Naive thymus-derived CD4-positive, alpha-beta T cell (primary cell): ENCODE results near the gene MEF2A. TPM values are rescaled to one million over a fixed set of nuclear protein-coding genes. Genes with fewer than 3 reads are reported as not detected.

Experiments
- ATAC-seq: fragments of 150-1000 bp; cut with Tn5 transposase; 2 replicates; pipeline ENCODE4 v1.10.0; 2021; ENCODE audit warnings: mild to moderate bottlenecking, moderate library complexity
- CTCF ChIA-PET: fragments of 350-600 bp; sonication (Branson Sonifier 250); formaldehyde crosslinking; loops from one replicate; lab custom pipeline; 2021; ENCODE audit warnings: antibody characterized with exemption; lab: Charles Lee
- POLR2A ChIA-PET: fragments of 350-600 bp; sonication (Branson Sonifier 250); formaldehyde crosslinking; loops from one replicate; lab custom pipeline; 2021; ENCODE audit warnings: antibody characterized with exemption, inconsistent platforms; lab: Charles Lee
- DNase-seq, 9 donors: peaks; one replicate each; pipeline versions ENCODE4 v3.0.0 to v3.0.0-alpha.2; 2020 to 2022; ENCODE audit warnings: mixed read lengths in 1 of 9
- H3K27ac ChIP-seq: one replicate; pipeline ENCODE4 v1.7.0; 2013; ENCODE audit warnings: mild to moderate bottlenecking, low read depth, low read length, moderate library complexity
- H3K27me3 ChIP-seq, 2 donors: one replicate each; pipeline ENCODE4 v1.7.0; 2013; ENCODE audit warnings: low read length in 2 of 2, mild to moderate bottlenecking in 2 of 2, moderate library complexity in 2 of 2; ENCODE audit not compliant: control insufficient read depth in 2 of 2, insufficient read depth in 2 of 2
- H3K36me3 ChIP-seq, 3 experiments: 1 replicate in 2 of 3; 2 replicates in 1 of 3; pipeline ENCODE4 v1.7.0; 2013; ENCODE audit warnings: low read length in 3 of 3, mild to moderate bottlenecking in 3 of 3, moderate library complexity in 1 of 3; ENCODE audit not compliant: insufficient read depth in 3 of 3, control insufficient read depth in 2 of 3
- H3K4me1 ChIP-seq, 2 donors: one replicate each; pipeline ENCODE4 v1.7.0; 2013; ENCODE audit warnings: low read length in 2 of 2, mild to moderate bottlenecking in 2 of 2, moderate library complexity in 1 of 2; ENCODE audit not compliant: control insufficient read depth in 2 of 2, insufficient read depth in 2 of 2
- H3K4me3 ChIP-seq: 2 replicates; pipeline ENCODE4 v1.7.0; 2013; ENCODE audit warnings: mild to moderate bottlenecking, low read length
- H3K9me3 ChIP-seq, 3 experiments: 1 replicate in 2 of 3; 2 replicates in 1 of 3; pipeline ENCODE4 v1.7.0; 2013; ENCODE audit warnings: low read length in 3 of 3; ENCODE audit not compliant: control insufficient read depth in 2 of 3
- H3K27ac Mint-ChIP-seq, 9 donors: one replicate each; pipeline ENCODE4 v1.8.0; 2020 to 2022; ENCODE audit warnings: mixed read lengths in 9 of 9, mild to moderate bottlenecking in 8 of 9, moderate library complexity in 5 of 9, inconsistent platforms in 2 of 9
- H3K27me3 Mint-ChIP-seq, 5 donors: one replicate each; pipeline ENCODE4 v1.8.0; 2021 to 2022; ENCODE audit warnings: mixed read lengths in 5 of 5, mild to moderate bottlenecking in 1 of 5
- H3K36me3 Mint-ChIP-seq, 5 donors: one replicate each; pipeline ENCODE4 v1.8.0; 2020 to 2022; ENCODE audit warnings: mixed read lengths in 5 of 5, mild to moderate bottlenecking in 3 of 5, inconsistent platforms in 1 of 5
- H3K4me1 Mint-ChIP-seq, 7 donors: one replicate each; pipeline ENCODE4 v1.8.0; 2020 to 2022; ENCODE audit warnings: mixed read lengths in 7 of 7, mild to moderate bottlenecking in 3 of 7, inconsistent platforms in 1 of 7
- H3K4me3 Mint-ChIP-seq, 10 donors: one replicate each; pipeline ENCODE4 v1.8.0; 2020 to 2022; ENCODE audit warnings: mild to moderate bottlenecking in 10 of 10, mixed read lengths in 10 of 10, moderate library complexity in 6 of 10, inconsistent platforms in 2 of 10
- H3K9me3 Mint-ChIP-seq, 11 donors: one replicate each; pipeline ENCODE4 v1.8.0; 2020 to 2022; ENCODE audit warnings: mixed read lengths in 11 of 11, mild to moderate bottlenecking in 4 of 11, inconsistent platforms in 1 of 11, moderate library complexity in 1 of 11
- intact Hi-C, 2 donors: fragments of 100-400 bp; cut with micrococcal nuclease; formaldehyde crosslinking; loops; one replicate each; pipeline ENCODE4 v1.15.1; 2023
- polyA plus RNA-seq, 2 donors: library from polyadenylated mRNA; unstranded; fragments of 300-500 nt; fragmentation: Illumina TruSeq; gene quantifications; one replicate each; pipeline ENCODE4 v1.2.3, GENCODE V29; 2021
- total RNA-seq, 6 experiments: library from RNA in 5 of 6; stranded (reverse) in 5 of 6; gene quantifications; 1 replicate in 5 of 6; 2 replicates in 1 of 6; pipeline ENCODE4 v1.2.3 and lab custom pipeline; 2021 to 2026

The MEF2A gene
- total and polyA plus RNA-seq, 7 experiments from 2014 or later: 17.2 to 42.8 (median 34.0) TPM

GRCh38 chr15:99615460-99615859 is 49.7 kb downstream of the MEF2A start:
- intact Hi-C loops: loop anchor here in 1 of 2 donors (5.0 kb wide), 1 partner anchor 48 kb away; the partner anchor contains the start of gene MEF2A
- ATAC-seq (no peak), DNase-seq (no peak)
- H3K27ac ChIP-seq: no peak overlapping the region
- H3K36me3 Mint-ChIP-seq: peaks cover 0 to 13% (median 0%) of the 10 kb centered on the region in 5 donors
- no peaks in the 10 kb centered on the region for H3K9me3 ChIP-seq
- H3K4me1 Mint-ChIP-seq: peaks cover 23 to 85% (median 80%) of the 10 kb centered on the region in 7 donors
- no peaks in the 10 kb centered on the region for H3K9me3 Mint-ChIP-seq
- no peaks in the 10 kb centered on the region for H3K36me3 ChIP-seq
- peaks cover 4 to 14% of the 10 kb centered on the region in 2 donors for H3K4me1 ChIP-seq
- POLR2A ChIA-PET: interaction anchor here (0.5 to 0.6 kb wide), 2 partner anchors 21 to 42 kb away, joined by 4 read pairs; no protein-coding TSS in a partner anchor
- no peaks in the 10 kb centered on the region for H3K27me3 ChIP-seq
- no peaks in the 10 kb centered on the region for H3K27me3 Mint-ChIP-seq
- CTCF ChIA-PET: interaction anchor here (0.6 kb wide), 2 partner anchors 10 to 11 kb away, joined by 3 to 4 read pairs; no protein-coding TSS in a partner anchor
- H3K4me3 Mint-ChIP-seq: peak overlapping the region in 1 of 10 donors; percentile 22
- no peak overlapping the region for H3K4me3 ChIP-seq
- H3K27ac Mint-ChIP-seq: peak overlapping the region in 1 of 9 donors; percentile 33

GRCh38 chr15:99616129-99616528 is 50.3 kb downstream of the MEF2A start:
- no peak overlapping the region for H3K4me3 ChIP-seq
- peak overlapping the region in 1 of 10 donors; percentile 23 for H3K4me3 Mint-ChIP-seq
- no peaks in the 10 kb centered on the region for H3K9me3 ChIP-seq
- no peak overlapping the region for H3K27ac Mint-ChIP-seq
- no peaks in the 10 kb centered on the region for H3K27me3 ChIP-seq
- ChIA-PET POLR2A (no interaction called here), CTCF (no interaction called here)
- H3K9me3 Mint-ChIP-seq: no peaks in the 10 kb centered on the region
- no peaks in the 10 kb centered on the region for H3K27me3 Mint-ChIP-seq
- intact Hi-C loops: loop anchor here in 1 of 2 donors (5.0 kb wide), 1 partner anchor 49 kb away; the partner anchor contains the start of gene MEF2A
- DNase-seq (no peak), ATAC-seq (no peak)
- peaks cover 4 to 14% of the 10 kb centered on the region in 2 donors for H3K4me1 ChIP-seq
- no peaks in the 10 kb centered on the region for H3K36me3 ChIP-seq
- H3K27ac ChIP-seq: no peak overlapping the region
- peaks cover 23 to 82% (median 77%) of the 10 kb centered on the region in 7 donors for H3K4me1 Mint-ChIP-seq
- peaks cover 0 to 14% (median under 1%) of the 10 kb centered on the region in 5 donors for H3K36me3 Mint-ChIP-seq

- H3K36me3 ChIP-seq: no peaks in the 10 kb centered on the region
- Mint-ChIP-seq H3K27ac (peak overlapping the region in 8 of 9 donors; percentile 0 to 86 (median 43)), H3K36me3 (peaks cover 0 to 16% (median 4%) of the 10 kb centered on the region in 5 donors), H3K27me3 (no peaks in the 10 kb centered on the region), H3K9me3 (no peaks in the 10 kb centered on the region), H3K4me1 (peaks cover 23 to 78% (median 72%) of the 10 kb centered on the region in 7 donors), H3K4me3 (peak overlapping the region in 6 of 10 donors; percentile 4 to 80 (median 24))
- DNase-seq (peak in 3 of 9 donors; percentile 5 to 36 (median 20)), ATAC-seq (peak; percentile 36)
- no peaks in the 10 kb centered on the region for H3K9me3 ChIP-seq
- intact Hi-C loops: loop anchor here in 1 of 2 donors (5.0 kb wide), 1 partner anchor 50 kb away; the partner anchor contains the start of gene MEF2A
- no peak overlapping the region for H3K4me3 ChIP-seq
- POLR2A ChIA-PET: interaction anchor here (0.7 kb wide), 1 partner anchor 113 kb away, joined by 3 read pairs; no protein-coding TSS in a partner anchor
- H3K27ac ChIP-seq: no peak overlapping the region
- CTCF ChIA-PET: no interaction called here
- no peaks in the 10 kb centered on the region for H3K27me3 ChIP-seq
- H3K4me1 ChIP-seq: peaks cover 4 to 14% of the 10 kb centered on the region in 2 donors
These were observed 51.1 kb downstream of the MEF2A start for GRCh38 chr15:99616773-99617342.

GRCh38 chr15:99618941-99619411 is 53.2 kb downstream of the MEF2A start:
- Histone ChIP-seq H3K36me3 (no peaks in the 10 kb centered on the region), H3K27me3 (no peaks in the 10 kb centered on the region), H3K4me3 (no peak overlapping the region), H3K4me1 (peaks cover 4 to 10% of the 10 kb centered on the region in 2 donors), H3K9me3 (no peaks in the 10 kb centered on the region), H3K27ac (no peak overlapping the region)
- ChIA-PET POLR2A (interaction anchor here (0.6 kb wide), 1 partner anchor 13 kb away, joined by 3 read pairs; no protein-coding TSS in a partner anchor), CTCF (no interaction called here)
- peaks cover 0 to 22% (median 9%) of the 10 kb centered on the region in 5 donors for H3K36me3 Mint-ChIP-seq
- intact Hi-C loops: loop anchor here in 1 of 2 donors (5.0 kb wide), 1 partner anchor 52 kb away; the partner anchor contains the start of gene MEF2A
- peak overlapping the region in 4 of 9 donors; percentile 12 to 48 (median 44) for H3K27ac Mint-ChIP-seq
- peaks cover 0 to 5% (median under 1%) of the 10 kb centered on the region in 11 donors for H3K9me3 Mint-ChIP-seq
- DNase-seq: no peak
- no peak overlapping the region for H3K4me3 Mint-ChIP-seq
- H3K27me3 Mint-ChIP-seq: no peaks in the 10 kb centered on the region
- H3K4me1 Mint-ChIP-seq: peaks cover 18 to 62% (median 52%) of the 10 kb centered on the region in 7 donors
- no peak for ATAC-seq

GRCh38 chr15:99619712-99620111 is 53.9 kb downstream of the MEF2A start:
- POLR2A ChIA-PET: no interaction called here

GRCh38 chr15:99620178-99620577 is 54.4 kb downstream of the MEF2A start:
- Mint-ChIP-seq H3K4me1 (peaks cover 8 to 59% (median 47%) of the 10 kb centered on the region in 7 donors), H3K9me3 (peaks cover 0 to 17% (median 4%) of the 10 kb centered on the region in 11 donors), H3K27ac (no peak overlapping the region), H3K27me3 (no peaks in the 10 kb centered on the region), H3K4me3 (no peak overlapping the region), H3K36me3 (peaks cover 0 to 33% (median 18%) of the 10 kb centered on the region in 5 donors)
- H3K27me3 ChIP-seq: no peaks in the 10 kb centered on the region
- ATAC-seq (no peak), DNase-seq (no peak)
- H3K4me3 ChIP-seq: no peak overlapping the region
- H3K9me3 ChIP-seq: no peaks in the 10 kb centered on the region
- CTCF ChIA-PET: no interaction called here
- H3K4me1 ChIP-seq: peaks cover 4 to 10% of the 10 kb centered on the region in 2 donors
- no peak overlapping the region for H3K27ac ChIP-seq
- H3K36me3 ChIP-seq: no peaks in the 10 kb centered on the region
- POLR2A ChIA-PET: no interaction called here
- intact Hi-C loops: no loop called here

More at GRCh38 chr15:99619712-99620111, 53.9 kb downstream of the MEF2A start:
- peaks cover 0 to 12% (median 3%) of the 10 kb centered on the region in 11 donors for H3K9me3 Mint-ChIP-seq
- H3K27me3 Mint-ChIP-seq: no peaks in the 10 kb centered on the region
- intact Hi-C loops: loop anchor here in 1 of 2 donors (5.0 kb wide), 1 partner anchor 52 kb away; the partner anchor contains the start of gene MEF2A
- H3K36me3 Mint-ChIP-seq: peaks cover 0 to 29% (median 13%) of the 10 kb centered on the region in 5 donors
- Histone ChIP-seq H3K4me3 (no peak overlapping the region), H3K36me3 (no peaks in the 10 kb centered on the region), H3K4me1 (peaks cover 4 to 10% of the 10 kb centered on the region in 2 donors), H3K9me3 (no peaks in the 10 kb centered on the region), H3K27me3 (no peaks in the 10 kb centered on the region), H3K27ac (no peak overlapping the region)
- DNase-seq (no peak), ATAC-seq (no peak)
- peaks cover 11 to 58% (median 46%) of the 10 kb centered on the region in 7 donors for H3K4me1 Mint-ChIP-seq
- peak overlapping the region in 3 of 9 donors; percentile 20 to 43 (median 28) for H3K27ac Mint-ChIP-seq
- H3K4me3 Mint-ChIP-seq: no peak overlapping the region
- CTCF ChIA-PET: no interaction called here
